GM18517 (cell line): ENCODE results near the gene SATB2.

Experiments
- ATAC-seq: cut with Tn5 transposase; IDR thresholded peaks from one replicate; pipeline ENCODE4 v1.9.1; 2021; ENCODE audit warnings: mild to moderate bottlenecking, moderate library complexity; ENCODE audit not compliant: unreplicated experiment

SATB2 gene

DNA sequence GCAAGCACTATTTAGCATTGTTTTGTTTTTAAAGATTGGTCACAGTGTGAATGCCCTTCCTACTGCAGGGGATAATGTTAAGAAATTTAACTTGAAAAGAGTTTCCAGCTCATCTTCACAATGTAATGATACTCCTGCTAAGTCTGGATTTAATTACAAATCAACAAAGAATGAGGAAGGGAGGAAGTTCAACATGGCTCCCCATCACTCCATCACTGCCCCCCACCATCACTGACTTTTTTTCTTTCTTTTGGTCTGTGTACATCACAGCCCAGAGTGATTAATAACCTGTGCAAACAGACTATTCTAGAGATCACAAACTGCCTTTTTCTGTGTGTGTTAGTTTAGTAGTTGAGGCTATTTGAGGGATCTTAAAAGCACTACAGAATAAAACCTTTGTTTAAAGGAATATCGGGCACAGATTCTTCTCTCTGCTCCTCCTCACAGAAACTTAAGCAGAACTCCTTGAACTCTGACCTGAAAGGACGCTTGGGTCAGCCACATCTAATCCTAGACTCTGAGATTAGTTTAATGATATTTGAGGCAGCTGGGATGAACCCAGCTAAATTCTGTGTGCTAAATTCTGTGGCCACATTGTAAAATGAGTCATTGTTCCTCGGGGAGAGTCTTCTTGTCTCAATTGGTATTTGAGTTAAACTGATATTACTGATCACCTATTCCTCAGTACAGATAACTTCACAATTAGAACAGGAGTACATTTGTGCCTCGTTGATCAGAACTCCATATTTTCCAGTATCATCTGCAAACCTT is 47.8 kb downstream of the SATB2 start:
- no peak for ATAC-seq

DNA sequence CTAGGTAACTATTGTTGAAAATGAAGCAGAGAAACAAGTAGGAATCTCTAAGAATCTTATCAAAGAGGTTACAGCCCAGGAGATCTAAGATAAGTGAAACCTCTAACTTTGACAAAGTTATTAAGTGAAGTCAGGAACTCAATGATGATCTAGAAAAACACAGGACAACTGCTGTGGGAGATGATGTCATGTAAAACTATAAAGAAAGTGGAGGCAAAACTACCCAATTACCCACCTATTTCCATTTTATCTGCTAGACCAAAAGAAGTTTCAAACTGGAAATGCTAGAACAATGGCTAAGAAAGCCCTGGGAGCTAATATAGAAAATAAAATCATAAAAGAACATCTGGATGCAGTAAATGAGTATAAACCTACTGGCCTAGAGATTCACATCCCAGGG is 50.3 kb downstream of the SATB2 start:
- no peak for ATAC-seq

DNA sequence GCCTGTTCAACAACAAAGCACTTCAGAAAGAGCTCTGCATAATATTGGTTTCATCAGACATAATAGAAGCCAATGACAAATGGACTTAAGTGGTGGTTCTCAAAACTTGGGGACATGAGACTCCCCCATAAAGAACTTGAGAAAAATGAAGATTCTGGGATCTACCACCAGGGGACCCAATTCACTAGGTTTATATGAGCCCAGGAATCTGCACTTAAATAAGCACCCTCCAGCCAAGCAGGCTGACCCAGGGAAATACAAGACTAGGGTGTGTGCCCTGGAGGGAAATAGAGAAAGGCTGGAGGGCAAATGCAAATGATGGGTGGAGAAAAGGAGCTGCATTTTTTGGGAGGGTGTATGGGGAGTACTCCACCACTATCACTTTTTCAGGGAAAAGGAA is 52.5 kb downstream of the SATB2 start:
- no peak for ATAC-seq

DNA sequence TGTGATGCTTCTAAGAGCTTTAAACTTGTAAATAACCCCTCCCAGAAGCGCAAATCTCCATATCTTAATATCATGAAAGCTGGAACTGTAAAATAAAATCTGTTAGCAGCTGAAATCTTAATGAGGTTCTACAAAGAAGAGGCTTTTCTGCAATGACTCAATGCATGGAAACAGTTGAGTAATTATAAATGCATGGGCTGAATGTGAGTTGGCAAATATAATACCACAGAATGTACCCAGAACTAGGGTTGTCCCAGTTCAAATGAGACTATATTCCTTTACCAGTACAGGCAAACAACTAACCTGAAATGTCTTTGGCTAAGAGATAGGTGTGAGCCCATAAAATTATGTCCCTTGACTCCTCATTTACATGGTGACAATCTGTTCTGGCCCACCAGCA is 52.9 kb downstream of the SATB2 start:
- ATAC-seq: no peak

DNA sequence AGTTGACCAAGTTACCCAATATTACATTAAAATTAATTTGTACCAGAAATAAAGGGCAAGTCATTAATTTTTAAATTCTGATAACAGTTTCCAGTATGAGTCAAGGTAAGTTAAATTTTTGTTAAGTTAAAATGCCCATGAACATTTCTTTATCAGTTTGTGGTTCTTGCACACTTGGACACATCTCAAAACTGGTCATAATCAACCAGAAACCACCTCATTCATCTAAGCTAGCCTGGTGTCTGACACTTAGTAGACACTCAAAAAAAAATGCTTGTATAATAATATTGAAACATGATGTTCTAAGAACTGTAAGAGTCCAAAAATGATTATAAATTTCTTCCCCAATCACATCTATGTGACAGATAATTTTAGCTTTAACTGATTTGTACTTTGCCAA is 62.4 kb downstream of the SATB2 start:
- ATAC-seq: no peak

DNA sequence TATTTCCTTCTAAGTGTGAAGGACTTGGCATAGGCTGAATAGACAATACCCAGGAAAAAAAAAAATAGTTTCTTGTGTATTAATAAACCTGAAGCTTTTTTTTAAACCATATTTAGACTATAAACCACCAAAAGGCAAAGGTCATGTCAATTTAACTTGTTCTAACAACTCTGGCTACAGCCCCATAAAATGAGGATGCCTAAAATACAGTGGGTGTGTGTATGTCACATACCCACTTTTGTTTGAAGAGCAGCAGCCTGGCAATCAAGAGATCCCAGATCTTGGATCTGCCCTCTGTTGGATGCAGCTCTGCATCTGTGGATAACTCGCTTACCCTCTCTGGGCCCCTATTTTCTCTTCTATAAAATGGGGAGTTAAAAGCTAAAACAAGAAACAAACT is 65.4 kb downstream of the SATB2 start:
- no peak for ATAC-seq

DNA sequence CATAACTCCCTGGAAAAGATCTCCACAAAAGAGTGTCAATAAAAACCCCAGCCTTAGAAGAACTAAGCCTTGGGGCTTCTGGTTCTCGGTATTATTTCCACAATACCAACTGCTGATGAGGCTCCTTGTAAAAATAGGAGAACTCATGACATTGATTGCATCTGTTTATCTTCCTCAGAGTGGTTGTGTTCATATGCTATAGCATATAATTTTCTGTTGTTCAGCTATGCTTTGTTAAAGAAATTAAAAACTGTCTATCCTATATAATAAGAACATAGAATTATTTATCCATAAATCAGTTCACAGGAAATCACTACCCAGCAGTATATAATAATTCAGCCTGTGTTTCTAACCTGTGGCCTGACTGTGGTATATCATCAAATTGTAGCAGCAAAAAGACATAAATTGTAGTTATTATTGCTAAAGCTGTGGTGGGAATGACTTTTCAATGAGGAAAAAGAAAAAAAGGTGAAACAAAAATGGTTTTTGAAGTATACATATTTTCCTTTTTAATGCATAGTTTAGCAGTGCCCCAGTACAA is 68.9 kb downstream of the SATB2 start:
- ATAC-seq: no peak

DNA sequence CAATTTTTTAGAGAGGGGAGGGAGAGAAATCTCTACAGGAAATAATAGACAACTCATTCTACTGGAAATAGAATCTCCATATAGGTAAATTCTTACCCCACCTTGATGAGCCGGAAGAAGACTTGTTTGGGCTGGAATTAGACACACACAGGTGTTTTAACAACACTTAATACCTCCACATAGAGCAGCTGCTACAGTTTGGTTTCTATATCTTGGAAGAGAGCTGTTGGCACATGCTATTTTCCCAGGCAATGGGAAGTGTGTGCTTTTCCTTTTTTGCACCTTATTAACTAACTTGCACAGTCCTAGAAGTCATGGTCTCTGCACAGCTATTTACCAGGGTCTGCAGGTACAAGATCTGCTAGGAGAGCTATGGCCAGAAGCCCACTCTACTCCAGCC is 73.7 kb downstream of the SATB2 start:
- ATAC-seq: no peak

DNA sequence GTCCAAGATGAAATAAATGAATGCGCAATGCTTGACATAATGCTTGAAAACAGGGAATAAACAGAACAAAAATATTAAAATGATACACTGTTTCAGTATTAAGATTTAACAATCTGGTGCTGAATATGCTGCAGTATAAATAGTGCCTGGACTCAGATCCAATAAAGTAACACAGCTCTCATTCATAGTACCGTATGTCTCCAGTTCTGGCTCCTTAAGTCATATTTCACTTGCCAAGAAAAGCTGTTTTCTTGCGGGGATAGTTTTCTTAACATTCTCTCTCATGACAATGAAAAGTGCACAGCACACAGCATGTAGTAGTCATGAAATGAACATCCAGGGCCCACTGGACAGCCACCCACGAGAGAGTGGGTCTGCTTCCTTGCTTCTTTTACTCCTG is 74.7 kb downstream of the SATB2 start:
- ATAC-seq: no peak

DNA sequence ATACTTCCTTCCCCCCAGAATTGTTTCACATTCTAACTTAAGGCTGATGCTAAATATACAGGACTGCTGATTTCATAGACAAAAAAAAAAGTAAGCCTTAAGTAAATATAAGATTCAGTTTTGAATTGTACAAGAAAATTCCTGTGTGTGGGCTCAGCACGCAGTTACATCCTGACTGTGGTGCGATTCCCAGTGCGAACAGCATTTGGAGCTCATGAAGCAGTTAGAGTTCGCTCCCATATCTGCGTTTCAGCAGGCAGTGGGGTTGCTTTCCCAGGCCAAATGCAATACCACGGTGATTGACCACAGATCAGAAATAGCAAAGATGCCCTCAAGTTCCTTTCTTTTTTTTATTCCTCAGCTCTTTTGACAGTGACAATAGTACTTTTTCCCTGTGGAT is 75.6 kb downstream of the SATB2 start:
- ATAC-seq: no peak

DNA sequence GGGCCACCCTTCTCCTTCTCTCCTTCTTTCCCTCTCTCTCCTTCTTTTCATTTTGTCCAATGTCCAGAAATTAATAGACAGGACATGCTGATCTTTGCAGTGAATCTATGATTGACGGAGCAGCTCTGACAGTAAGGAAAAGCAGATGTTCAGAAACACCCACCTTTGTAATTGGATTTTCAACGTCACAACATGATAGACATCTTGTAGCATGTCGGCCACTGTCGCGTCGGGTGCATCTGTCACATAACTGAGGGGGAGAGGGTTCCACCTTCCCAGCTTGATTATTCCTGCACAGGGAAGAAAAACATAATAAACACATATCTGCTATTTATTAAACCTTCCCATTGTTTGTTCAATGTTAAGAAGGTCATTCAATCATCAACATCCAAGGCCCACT is 76.2 kb downstream of the SATB2 start:
- no peak for ATAC-seq

DNA sequence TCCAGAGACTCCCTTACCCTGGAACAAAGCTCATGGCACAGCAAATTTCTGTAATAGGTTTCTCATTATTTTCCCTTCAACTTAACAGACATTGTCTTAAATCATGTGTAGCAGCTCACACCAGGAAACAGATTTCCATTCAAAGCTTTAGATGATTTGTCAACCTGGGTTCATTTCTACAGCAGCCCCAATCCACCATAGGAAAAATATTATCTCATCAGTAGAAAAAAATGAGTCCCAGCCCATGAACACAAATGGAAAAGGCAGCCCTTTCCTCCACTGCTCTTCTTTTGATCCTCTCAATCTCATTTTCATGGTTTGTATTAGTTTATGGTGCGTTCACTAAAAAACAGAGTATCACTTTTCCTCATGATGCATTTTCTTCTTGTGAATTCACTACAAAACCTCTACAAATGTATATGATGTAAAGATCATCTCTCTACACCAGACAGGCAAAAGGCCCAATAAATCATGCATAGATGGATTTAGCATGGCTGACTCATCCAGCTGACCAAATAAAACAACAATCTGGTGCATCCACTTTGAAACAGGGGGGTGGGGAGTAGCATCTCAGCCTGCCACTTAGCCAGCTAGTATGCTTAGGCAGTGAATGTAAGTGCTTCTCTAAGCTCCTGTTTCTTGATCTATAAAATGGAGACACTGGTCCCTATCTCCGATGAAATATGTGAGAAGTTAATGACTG is 78.6 kb downstream of the SATB2 start:
- no peak for ATAC-seq

DNA sequence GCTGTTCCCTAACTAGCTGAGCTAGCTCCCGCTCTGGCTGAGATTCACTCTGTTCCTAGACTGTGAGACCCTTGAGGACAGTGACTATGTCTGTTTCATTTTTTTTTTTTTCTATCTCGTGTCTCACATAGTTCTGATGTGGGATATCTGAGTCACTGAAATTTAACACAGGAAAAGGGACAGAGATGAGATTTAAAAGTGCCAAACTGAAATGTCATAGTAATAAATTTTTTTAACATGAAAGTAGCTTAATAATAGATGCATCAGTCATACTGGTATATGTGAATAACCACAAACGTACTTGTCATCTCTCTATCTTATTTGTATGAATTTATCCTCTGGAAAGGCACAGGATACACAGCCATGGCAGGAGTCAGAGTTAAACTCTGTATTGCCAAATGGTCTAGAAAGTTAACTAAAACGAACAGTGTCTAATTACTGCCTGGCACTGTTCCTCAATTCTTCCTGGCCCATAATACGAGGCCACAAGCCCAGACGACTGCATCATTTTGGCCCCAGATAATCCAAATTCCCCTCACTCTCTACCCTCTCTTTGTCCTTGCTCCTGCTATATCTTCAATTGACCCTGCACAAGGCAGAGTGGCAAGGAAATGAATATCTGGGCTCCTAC is 87.5 kb downstream of the SATB2 start:
- ATAC-seq: no peak

DNA sequence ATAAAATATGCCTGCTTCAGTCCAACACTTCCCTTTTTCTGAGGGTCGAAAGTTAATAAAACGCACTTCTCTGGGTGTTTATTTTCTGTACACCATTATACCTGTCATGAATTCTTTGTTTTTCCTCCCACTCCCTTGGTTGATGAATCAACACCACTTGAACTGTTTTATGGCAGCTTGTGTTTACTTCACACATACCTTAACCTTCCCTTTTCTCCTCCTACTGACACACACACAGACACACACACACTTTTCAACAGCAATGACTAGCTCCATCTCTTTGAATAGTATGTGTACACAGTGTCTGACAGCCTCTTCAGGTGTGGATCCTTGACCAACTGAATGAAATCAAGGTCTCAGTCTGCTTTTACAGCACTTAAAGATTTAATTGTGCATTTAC is 91.3 kb downstream of the SATB2 start:
- ATAC-seq: no peak

DNA sequence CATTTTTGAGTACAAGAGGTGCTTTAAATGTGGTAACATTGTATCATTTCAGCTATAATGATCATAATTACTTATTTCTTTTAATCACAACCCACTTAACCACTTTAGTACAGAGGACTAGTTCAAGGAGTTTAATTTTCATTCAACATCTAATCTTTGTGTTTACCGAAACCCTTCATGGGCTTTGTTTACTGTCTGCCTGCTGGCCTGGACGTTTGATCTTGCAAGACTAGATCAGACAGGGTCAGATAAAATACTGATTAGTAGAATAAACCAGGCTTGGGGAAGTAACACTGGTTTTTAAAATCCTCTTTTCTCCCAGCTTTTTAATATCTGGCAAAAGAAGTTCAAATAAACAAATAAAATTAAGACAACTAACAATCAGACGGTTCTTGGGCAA is 93.6 kb downstream of the SATB2 start:
- no peak for ATAC-seq

DNA sequence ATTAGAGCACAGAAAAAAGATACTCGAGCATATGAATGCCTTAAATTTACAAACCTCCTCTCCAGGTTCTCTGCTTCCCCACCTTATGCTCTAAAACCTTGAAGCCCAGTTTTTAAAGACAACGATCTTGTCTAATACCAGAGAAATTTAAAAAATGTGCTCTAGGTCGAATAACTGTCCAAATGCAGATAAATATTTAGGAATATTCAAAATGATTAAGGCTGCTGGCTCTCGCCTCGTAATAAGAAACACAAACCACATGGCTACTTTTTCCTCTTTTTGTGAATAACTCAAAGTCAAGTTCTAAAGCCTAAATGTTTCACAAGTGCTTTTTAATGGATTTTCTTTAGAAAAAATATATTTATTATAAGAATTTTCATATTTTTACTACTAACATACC is 101.3 kb downstream of the SATB2 start:
- ATAC-seq: no peak

DNA sequence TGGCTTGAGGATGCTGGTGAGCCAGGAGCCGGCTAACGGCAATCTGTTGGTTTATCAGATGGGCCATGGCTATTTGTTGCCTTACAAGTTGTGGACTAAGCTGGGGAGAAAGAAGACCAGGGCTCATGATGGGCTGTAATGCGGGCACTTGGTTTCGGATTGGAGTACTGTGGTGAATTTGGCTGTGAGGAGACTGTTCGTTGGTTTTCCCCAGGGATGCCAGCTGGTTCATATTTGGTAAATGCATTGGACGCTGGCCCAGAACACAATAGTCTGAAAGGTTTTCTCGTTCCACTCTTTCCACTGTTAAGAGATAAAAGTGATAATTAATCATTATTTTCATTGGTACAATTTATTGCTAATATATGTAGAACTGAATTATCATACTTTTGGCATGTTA is 108.9 kb downstream of the SATB2 start:
- no peak for ATAC-seq

DNA sequence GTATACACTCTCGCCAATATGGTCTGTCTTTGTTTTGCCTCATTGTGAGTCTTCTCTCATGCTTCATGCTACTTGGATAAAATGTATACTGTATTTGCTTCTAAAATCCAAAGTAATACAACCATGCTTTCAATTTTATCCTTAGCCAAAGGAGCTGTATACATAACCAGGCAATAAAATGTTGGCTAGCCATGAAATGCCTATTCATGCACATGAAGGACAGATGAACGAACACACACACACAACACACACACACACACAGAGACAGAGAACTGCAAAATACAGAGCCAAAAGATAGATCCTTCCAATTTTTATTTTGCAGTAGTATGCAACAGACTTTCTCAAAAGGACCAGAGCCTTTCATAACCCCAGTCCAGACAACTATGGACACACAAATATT is 113.7 kb downstream of the SATB2 start:
- no peak for ATAC-seq

DNA sequence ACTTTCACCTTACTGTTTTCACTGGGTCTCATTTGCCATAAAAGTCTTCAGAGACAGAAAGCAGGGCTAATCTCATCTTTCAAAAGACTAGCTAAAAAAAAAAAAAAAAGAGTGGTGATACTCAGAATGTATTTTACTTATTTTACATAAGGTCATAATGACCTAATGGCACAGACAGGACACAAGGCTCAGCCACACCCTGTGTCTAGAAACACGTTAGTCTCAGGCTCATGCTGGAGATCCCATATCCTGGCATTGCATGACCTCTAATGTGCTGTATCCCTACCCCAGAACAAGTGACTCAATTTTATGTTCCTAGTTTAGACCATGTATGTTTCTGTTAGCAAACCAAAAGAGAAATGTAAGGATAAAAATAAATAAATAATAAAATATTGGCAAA is 115.4 kb downstream of the SATB2 start:
- no peak for ATAC-seq

DNA sequence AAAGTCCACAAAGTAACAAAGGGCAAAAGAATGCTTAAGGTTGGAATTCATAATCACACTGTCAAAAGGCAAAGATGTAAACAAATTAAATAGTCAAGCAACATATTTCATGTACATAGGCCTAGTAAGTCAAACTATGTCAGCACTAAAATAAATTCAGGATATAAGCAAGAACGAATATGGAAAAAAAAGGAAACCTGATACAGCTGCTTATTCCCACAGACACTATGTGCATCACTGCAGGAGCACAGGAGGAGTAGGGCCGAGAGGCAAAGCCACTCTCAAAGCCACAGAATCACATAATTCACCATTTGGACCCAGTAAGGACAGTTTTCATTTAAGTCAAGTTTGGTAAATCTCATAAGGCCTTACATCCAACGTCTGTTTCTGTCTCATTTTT is 116.6 kb downstream of the SATB2 start:
- no peak for ATAC-seq

DNA sequence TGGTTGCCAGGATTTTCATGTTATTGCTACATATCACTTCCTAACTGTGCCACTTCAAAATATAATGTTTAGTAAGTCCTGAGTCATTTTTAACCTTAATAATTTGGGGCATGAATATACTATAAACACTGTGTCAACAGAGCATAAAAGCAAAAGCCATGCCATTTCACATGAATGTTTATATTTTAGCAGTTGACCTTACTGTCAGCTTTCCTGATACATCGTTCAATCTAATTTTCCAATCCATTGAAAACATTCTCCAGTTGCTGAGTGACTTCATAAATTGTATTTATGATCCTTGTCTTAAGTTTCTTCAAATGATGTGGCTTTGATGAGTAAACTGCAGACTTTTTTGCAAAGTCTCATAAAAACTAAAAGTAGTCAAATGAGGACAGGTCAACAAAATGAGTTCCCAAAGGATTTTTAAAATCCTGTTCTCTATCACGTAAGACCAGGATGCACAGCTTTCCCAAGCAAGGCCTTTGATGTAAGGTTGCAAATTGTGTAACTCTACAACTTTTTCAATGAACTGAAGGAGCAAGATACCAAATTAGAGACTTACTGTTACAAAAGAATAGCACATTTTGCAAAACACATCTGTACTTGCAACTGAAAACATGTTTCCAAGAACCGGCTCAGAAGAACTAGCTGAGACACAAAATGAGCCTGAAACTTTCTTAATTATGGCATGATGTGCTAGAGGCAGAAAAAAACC is 117.7 kb downstream of the SATB2 start:
- no peak for ATAC-seq
